22Rv1 (cell line): ENCODE measurements around the gene GLIPR1.
A peak's percentile ranks its signal among the peaks of the same experiment; 100 is the strongest.
"Not testable (repeated sequence)": the region's sequence is repeated elsewhere in the genome, so short reads cannot be mapped to it uniquely, and the experiment has no call there.

Source experiments
- H3K27ac ChIP-seq: fragments of 450-650 bp; 2 replicates; pipeline ENCODE4 v1.5.1; 2017
- ZFX ChIP-seq: fragments of 450-650 bp; IDR thresholded peaks from 2 replicates; pipeline ENCODE4 v1.6.1; 2017; ENCODE audit warnings: antibody characterized with exemption, borderline replicate concordance
- TF ChIP-seq, protein P1 (sequence below): fragments of 450-650 bp; IDR thresholded peaks from 2 replicates; pipeline ENCODE4 v1.5.1; 2017; ENCODE audit warnings: mild to moderate bottlenecking

GLIPR1 gene

GRCh38 chr12:75480469-75480949, at the start of gene GLIPR1:
TSS of gene GLIPR1 (plus strand) at chr12:75480755. CDS start at chr12:75480881, 126 bp downstream.
- H3K27ac ChIP-seq: no peak within 1 kb of the TSS

GRCh38 chr12:75432924-75433323, 47.6 kb upstream of the GLIPR1 start:
- TF ChIP-seq, protein P1, sequence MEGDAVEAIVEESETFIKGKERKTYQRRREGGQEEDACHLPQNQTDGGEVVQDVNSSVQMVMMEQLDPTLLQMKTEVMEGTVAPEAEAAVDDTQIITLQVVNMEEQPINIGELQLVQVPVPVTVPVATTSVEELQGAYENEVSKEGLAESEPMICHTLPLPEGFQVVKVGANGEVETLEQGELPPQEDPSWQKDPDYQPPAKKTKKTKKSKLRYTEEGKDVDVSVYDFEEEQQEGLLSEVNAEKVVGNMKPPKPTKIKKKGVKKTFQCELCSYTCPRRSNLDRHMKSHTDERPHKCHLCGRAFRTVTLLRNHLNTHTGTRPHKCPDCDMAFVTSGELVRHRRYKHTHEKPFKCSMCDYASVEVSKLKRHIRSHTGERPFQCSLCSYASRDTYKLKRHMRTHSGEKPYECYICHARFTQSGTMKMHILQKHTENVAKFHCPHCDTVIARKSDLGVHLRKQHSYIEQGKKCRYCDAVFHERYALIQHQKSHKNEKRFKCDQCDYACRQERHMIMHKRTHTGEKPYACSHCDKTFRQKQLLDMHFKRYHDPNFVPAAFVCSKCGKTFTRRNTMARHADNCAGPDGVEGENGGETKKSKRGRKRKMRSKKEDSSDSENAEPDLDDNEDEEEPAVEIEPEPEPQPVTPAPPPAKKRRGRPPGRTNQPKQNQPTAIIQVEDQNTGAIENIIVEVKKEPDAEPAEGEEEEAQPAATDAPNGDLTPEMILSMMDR: no peak
- TF ChIP-seq ZFX: no peak
- H3K27ac ChIP-seq: no peak overlapping the region

More at GRCh38 chr12:75480469-75480949, at the start of gene GLIPR1:
- TF ChIP-seq ZFX: no peak
- TF ChIP-seq, protein P1: no peak

DNA sequence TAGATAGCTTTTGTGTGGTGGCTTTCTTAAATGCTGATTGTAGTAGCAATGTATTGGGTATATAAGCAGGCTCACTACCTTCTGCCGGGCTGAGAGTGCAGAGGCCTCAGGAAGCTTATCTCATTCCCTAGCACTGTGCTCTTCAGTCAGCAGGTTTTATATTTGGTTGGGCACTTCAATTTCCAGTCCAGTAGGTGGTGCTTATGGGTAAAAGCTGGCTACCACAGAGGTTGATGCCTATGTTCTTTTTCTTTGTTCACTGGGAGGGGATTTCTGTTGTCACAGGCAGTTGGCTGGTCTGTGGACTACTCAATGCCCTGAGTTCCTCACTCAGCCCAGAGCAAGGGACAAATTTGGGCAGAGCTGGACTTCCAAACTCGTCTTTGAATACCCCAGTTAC, 43.0 kb upstream of the GLIPR1 start:
- no peak overlapping the region for H3K27ac ChIP-seq
- TF ChIP-seq ZFX: no peak
- TF ChIP-seq, protein P1: peak; percentile 44

DNA sequence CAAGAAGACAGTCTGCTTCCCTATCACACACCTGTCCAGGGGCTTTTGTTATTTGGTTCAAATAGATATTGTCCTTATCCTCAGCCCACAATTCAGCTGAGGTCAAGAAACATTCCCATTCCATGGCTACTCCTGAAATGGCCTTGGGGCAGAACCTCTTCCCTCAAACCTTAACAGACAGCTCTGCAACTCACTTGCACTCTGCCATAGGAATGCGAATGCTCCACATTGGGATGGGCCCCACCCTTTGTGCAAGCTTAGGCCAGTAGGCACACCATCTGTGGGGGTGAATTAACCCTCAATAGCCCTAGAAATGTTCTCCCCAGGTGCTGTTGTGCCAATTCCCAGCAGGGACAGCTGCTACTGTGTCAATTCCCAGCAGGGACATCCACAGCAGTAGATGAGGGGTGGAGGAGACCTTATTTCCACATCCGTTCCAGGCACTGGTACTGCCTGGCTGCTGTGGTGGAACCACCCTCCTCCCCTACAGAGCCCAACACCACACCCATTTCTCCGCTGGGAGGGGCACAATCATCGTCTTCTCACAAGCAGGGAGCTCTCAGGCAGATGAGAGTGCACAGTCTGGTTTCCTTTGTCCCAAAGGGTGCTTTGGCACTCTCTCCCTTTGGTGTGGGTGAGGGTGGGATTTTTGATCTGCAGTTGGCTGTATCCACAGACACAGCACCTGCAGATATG, 42.3 kb upstream of the GLIPR1 start:
- TF ChIP-seq, protein P1: no peak
- no peak for TF ChIP-seq ZFX
- no peak overlapping the region for H3K27ac ChIP-seq

GRCh38 chr12:75439048-75439447, 41.5 kb upstream of the GLIPR1 start:
- TF ChIP-seq, protein P1: no peak
- no peak for TF ChIP-seq ZFX
- no peak overlapping the region for H3K27ac ChIP-seq

- no peak for TF ChIP-seq ZFX
- TF ChIP-seq, protein P1: no peak
Measured at GRCh38 chr12:75439930-75440329, 40.6 kb upstream of the GLIPR1 start.

GRCh38 chr12:75441687-75442449, 38.7 kb upstream of the GLIPR1 start:
- H3K27ac ChIP-seq: not testable (repeated sequence)

More at GRCh38 chr12:75439930-75440329, 40.6 kb upstream of the GLIPR1 start:
- H3K27ac ChIP-seq: no peak overlapping the region

- not testable (repeated sequence) for H3K27ac ChIP-seq
Measured at GRCh38 chr12:75442454-75442853, 38.1 kb upstream of the GLIPR1 start.
